Thyroid gland (tissue), 4 donors: Measurements from ENCODE around the gene DAPP1.

Experiments
- CTCF ChIP-seq, 6 experiments: fragments of 200-600 bp in 3 of 6; fragments of 450-650 bp in 3 of 6; sonication (generic) in 3 of 6; IDR thresholded peaks; one replicate each; pipeline ENCODE4 v1.5.1; 2016 to 2019; ENCODE audit warnings: antibody characterized with exemption in 6 of 6, mild to moderate bottlenecking in 2 of 6, inconsistent platforms in 1 of 6, moderate library complexity in 1 of 6
- POLR2A ChIP-seq, 2 donors: fragments of 450-650 bp; IDR thresholded peaks; one replicate each; pipeline ENCODE4 v1.6.1; 2017; ENCODE audit warnings: antibody characterized with exemption in 2 of 2, mild to moderate bottlenecking in 2 of 2, moderate library complexity in 1 of 2

GRCh38 chr4:99876946-99877345 lies 60.3 kb downstream of the DAPP1 start:
- TF ChIP-seq POLR2A (IDR thresholded peaks at IDR 0.05) = no peak
- no peak for TF ChIP-seq CTCF (IDR thresholded peaks at IDR 0.05)
